ENCODE results near the gene GP9.

- no peak for TF ChIP-seq POLR2A (IDR thresholded peaks at IDR 0.05; ENCODE audit: extremely low read depth, insufficient read length)
- TF ChIP-seq, protein P1, sequence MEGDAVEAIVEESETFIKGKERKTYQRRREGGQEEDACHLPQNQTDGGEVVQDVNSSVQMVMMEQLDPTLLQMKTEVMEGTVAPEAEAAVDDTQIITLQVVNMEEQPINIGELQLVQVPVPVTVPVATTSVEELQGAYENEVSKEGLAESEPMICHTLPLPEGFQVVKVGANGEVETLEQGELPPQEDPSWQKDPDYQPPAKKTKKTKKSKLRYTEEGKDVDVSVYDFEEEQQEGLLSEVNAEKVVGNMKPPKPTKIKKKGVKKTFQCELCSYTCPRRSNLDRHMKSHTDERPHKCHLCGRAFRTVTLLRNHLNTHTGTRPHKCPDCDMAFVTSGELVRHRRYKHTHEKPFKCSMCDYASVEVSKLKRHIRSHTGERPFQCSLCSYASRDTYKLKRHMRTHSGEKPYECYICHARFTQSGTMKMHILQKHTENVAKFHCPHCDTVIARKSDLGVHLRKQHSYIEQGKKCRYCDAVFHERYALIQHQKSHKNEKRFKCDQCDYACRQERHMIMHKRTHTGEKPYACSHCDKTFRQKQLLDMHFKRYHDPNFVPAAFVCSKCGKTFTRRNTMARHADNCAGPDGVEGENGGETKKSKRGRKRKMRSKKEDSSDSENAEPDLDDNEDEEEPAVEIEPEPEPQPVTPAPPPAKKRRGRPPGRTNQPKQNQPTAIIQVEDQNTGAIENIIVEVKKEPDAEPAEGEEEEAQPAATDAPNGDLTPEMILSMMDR (IDR thresholded peaks at IDR 0.05; ENCODE audit: low read depth, low read length), result no peak
Observed at GRCh38 chr3:129015388-129016105, 45.0 kb upstream of the GP9 start.
